ENCODE measurements around the gene CEACAM7.

CEACAM7 gene

DNA sequence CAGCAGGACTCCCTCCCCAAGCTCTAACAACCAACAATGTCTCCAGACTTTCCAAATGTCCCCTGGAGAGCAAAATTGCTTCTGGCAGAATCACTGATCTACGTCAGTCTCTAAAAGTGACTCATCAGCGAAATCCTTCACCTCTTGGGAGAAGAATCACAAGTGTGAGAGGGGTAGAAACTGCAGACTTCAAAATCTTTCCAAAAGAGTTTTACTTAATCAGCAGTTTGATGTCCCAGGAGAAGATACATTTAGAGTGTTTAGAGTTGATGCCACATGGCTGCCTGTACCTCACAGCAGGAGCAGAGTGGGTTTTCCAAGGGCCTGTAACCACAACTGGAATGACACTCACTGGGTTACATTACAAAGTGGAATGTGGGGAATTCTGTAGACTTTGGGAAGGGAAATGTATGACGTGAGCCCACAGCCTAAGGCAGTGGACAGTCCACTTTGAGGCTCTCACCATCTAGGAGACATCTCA lies 14.1 kb upstream of the CEACAM7 start:
- H3K27ac ChIP-seq = no peak overlapping the region
- no peak overlapping the region for H3K4me3 ChIP-seq (ENCODE audit: low read depth in 1 of 2, low read length in 1 of 2)
- H3K36me3 ChIP-seq = no peaks in the 10 kb centered on the region
- H3K4me1 ChIP-seq (ENCODE audit: control insufficient read depth in 1 of 2, insufficient read depth in 1 of 2, low read depth in 1 of 2, low read length in 1 of 2) = peaks cover 14 to 15% of the 10 kb centered on the region in 2 experiments
- peaks cover 35% of the 10 kb centered on the region for H3K27me3 ChIP-seq
- H3K9me3 ChIP-seq = no peaks in the 10 kb centered on the region
- TF ChIP-seq, protein P1, sequence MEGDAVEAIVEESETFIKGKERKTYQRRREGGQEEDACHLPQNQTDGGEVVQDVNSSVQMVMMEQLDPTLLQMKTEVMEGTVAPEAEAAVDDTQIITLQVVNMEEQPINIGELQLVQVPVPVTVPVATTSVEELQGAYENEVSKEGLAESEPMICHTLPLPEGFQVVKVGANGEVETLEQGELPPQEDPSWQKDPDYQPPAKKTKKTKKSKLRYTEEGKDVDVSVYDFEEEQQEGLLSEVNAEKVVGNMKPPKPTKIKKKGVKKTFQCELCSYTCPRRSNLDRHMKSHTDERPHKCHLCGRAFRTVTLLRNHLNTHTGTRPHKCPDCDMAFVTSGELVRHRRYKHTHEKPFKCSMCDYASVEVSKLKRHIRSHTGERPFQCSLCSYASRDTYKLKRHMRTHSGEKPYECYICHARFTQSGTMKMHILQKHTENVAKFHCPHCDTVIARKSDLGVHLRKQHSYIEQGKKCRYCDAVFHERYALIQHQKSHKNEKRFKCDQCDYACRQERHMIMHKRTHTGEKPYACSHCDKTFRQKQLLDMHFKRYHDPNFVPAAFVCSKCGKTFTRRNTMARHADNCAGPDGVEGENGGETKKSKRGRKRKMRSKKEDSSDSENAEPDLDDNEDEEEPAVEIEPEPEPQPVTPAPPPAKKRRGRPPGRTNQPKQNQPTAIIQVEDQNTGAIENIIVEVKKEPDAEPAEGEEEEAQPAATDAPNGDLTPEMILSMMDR (IDR thresholded peaks at IDR 0.05) = no peak

DNA sequence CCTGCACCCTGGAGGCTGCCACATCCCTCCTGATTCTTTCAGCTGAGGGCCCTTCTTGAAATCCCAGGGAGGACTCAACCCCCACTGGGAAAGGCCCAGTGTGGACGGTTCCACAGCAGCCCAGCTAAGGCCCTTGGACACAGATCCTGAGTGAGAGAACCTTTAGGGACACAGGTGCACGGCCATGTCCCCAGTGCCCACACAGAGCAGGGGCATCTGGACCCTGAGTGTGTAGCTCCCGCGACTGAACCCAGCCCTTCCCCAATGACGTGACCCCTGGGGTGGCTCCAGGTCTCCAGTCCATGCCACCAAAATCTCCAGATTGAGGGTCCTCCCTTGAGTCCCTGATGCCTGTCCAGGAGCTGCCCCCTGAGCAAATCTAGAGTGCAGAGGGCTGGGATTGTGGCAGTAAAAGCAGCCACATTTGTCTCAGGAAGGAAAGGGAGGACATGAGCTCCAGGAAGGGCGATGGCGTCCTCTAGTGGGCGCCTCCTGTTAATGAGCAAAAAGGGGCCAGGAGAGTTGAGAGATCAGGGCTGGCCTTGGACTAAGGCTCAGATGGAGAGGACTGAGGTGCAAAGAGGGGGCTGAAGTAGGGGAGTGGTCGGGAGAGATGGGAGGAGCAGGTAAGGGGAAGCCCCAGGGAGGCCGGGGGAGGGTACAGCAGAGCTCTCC lies 13.5 kb upstream of the CEACAM7 start:
- no peak overlapping the region for H3K4me3 ChIP-seq (ENCODE audit: low read depth in 1 of 2, low read length in 1 of 2)
- no peaks in the 10 kb centered on the region for H3K36me3 ChIP-seq
- no peaks in the 10 kb centered on the region for H3K9me3 ChIP-seq
- H3K27me3 ChIP-seq = peaks cover 41% of the 10 kb centered on the region
- H3K27ac ChIP-seq = no peak overlapping the region
- TF ChIP-seq, protein P1 (IDR thresholded peaks at IDR 0.05) = no peak
- peaks cover 10% of the 10 kb centered on the region in 2 experiments for H3K4me1 ChIP-seq (ENCODE audit: control insufficient read depth in 1 of 2, insufficient read depth in 1 of 2, low read depth in 1 of 2, low read length in 1 of 2)

DNA sequence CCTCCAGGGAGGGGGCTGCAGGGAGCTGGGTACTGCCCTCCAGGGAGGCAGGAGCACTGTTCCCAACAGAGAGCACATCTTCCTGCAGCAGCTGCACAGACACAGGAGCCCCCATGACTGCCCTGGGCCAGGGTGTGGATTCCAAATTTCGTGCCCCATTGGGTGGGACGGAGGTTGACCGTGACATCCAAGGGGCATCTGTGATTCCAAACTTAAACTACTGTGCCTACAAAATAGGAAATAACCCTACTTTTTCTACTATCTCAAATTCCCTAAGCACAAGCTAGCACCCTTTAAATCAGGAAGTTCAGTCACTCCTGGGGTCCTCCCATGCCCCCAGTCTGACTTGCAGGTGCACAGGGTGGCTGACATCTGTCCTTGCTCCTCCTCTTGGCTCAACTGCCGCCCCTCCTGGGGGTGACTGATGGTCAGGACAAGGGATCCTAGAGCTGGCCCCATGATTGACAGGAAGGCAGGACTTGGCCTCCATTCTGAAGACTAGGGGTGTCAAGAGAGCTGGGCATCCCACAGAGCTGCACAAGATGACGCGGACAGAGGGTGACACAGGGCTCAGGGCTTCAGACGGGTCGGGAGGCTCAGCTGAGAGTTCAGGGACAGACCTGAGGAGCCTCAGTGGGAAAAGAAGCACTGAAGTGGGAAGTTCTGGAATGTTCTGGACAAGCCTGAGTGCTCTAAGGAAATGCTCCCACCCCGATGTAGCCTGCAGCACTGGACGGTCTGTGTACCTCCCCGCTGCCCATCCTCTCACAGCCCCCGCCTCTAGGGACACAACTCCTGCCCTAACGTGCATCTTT lies 12.5 kb upstream of the CEACAM7 start:
- peaks cover 8 to 10% of the 10 kb centered on the region in 2 experiments for H3K4me1 ChIP-seq (ENCODE audit: control insufficient read depth in 1 of 2, insufficient read depth in 1 of 2, low read depth in 1 of 2, low read length in 1 of 2)
- peaks cover 45% of the 10 kb centered on the region for H3K27me3 ChIP-seq
- H3K4me3 ChIP-seq (ENCODE audit: low read depth in 1 of 2, low read length in 1 of 2) = no peak overlapping the region
- no peaks in the 10 kb centered on the region for H3K36me3 ChIP-seq
- TF ChIP-seq, protein P1 (IDR thresholded peaks at IDR 0.05) = no peak
- H3K9me3 ChIP-seq = no peaks in the 10 kb centered on the region
- H3K27ac ChIP-seq = no peak overlapping the region

DNA sequence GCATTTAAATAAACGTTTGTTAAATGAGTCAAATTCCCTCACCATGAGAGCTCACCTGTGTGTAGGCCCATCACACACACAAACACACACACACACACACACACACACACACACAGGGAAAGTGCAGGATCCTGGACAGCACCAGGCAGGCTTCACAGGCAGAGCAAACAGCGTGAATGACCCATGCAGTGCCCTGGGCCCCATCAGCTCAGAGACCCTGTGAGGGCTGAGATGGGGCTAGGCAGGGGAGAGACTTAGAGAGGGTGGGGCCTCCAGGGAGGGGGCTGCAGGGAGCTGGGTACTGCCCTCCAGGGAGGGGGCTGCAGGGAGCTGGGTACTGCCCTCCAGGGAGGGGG lies 11.9 kb upstream of the CEACAM7 start:
- no peak overlapping the region for H3K4me3 ChIP-seq (ENCODE audit: low read depth in 1 of 2, low read length in 1 of 2)
- TF ChIP-seq, protein P1 (IDR thresholded peaks at IDR 0.05) = no peak

DNA sequence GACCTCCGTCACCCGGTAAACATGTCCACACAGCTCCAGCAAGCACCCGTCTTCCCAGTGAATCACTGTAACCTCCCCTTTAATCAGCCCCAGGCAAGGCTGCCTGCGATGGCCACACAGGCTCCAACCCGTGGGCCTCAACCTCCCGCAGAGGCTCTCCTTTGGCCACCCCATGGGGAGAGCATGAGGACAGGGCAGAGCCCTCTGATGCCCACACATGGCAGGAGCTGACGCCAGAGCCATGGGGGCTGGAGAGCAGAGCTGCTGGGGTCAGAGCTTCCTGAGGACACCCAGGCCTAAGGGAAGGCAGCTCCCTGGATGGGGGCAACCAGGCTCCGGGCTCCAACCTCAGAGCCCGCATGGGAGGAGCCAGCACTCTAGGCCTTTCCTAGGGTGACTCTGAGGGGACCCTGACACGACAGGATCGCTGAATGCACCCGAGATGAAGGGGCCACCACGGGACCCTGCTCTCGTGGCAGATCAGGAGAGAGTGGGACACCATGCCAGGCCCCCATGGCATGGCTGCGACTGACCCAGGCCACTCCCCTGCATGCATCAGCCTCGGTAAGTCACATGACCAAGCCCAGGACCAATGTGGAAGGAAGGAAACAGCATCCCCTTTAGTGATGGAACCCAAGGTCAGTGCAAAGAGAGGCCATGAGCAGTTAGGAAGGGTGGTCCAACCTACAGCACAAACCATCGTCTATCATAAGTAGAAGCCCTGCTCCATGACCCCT lies 11.3 kb upstream of the CEACAM7 start:
- Histone ChIP-seq H3K4me3 (ENCODE audit: low read depth in 1 of 2, low read length in 1 of 2) (no peak overlapping the region), H3K4me1 (ENCODE audit: control insufficient read depth in 1 of 2, insufficient read depth in 1 of 2, low read depth in 1 of 2, low read length in 1 of 2) (peaks cover 8 to 10% of the 10 kb centered on the region in 2 experiments), H3K36me3 (no peaks in the 10 kb centered on the region), H3K27ac (no peak overlapping the region), H3K27me3 (peaks cover 45% of the 10 kb centered on the region), H3K9me3 (no peaks in the 10 kb centered on the region)
- TF ChIP-seq, protein P1 (IDR thresholded peaks at IDR 0.05) = no peak

More for the DNA sequence above, 11.9 kb upstream of the CEACAM7 start:
- Histone ChIP-seq H3K27me3 (peaks cover 45% of the 10 kb centered on the region), H3K27ac (no peak overlapping the region), H3K4me1 (ENCODE audit: control insufficient read depth in 1 of 2, insufficient read depth in 1 of 2, low read depth in 1 of 2, low read length in 1 of 2) (peaks cover 8 to 10% of the 10 kb centered on the region in 2 experiments), H3K36me3 (no peaks in the 10 kb centered on the region), H3K9me3 (no peaks in the 10 kb centered on the region)

Measured in neutrophil (primary cell).